WERI-Rb-1 (cell line): ENCODE measurements around the gene RABL6.
"Not testable (repeated sequence)": the region's sequence is repeated elsewhere in the genome, so short reads cannot be mapped to it uniquely, and the experiment has no call there.

Experiments used
- DNase-seq: peaks from one replicate; pipeline ENCODE4 v3.0.0-alpha.2; 2020
- H3K27ac ChIP-seq: fragments of 250-450 bp; sonication (Bioruptor Pico); 2 replicates; pipeline ENCODE4 v1.5.1; 2020; ENCODE audit warnings: mild to moderate bottlenecking, moderate library complexity
- H3K27me3 ChIP-seq: fragments of 250-450 bp; sonication (Bioruptor Pico); 2 replicates; pipeline ENCODE4 v1.5.1; 2021; ENCODE audit warnings: mild to moderate bottlenecking, low read depth, moderate library complexity; ENCODE audit not compliant: insufficient read depth, severe bottlenecking
- H3K36me3 ChIP-seq: fragments of 250-450 bp; sonication (Bioruptor Pico); 2 replicates; pipeline ENCODE4 v1.5.1; 2020; ENCODE audit warnings: mild to moderate bottlenecking, moderate library complexity
- H3K4me3 ChIP-seq: 2 replicates; pipeline ENCODE4 v1.5.1; 2011; ENCODE audit warnings: low read depth, mild to moderate bottlenecking, control low read depth, low read length
- H3K9me3 ChIP-seq: fragments of 250-450 bp; sonication (Bioruptor Pico); 2 replicates; pipeline ENCODE4 v1.5.1; 2021; ENCODE audit warnings: mild to moderate bottlenecking, moderate library complexity; ENCODE audit not compliant: severe bottlenecking
- TF ChIP-seq, protein P1 (sequence below): IDR thresholded peaks from 2 replicates; pipeline ENCODE4 v1.5.1; 2011; ENCODE audit warnings: low read depth, mild to moderate bottlenecking, control low read depth, inconsistent platforms, low read length

RABL6 gene

DNA sequence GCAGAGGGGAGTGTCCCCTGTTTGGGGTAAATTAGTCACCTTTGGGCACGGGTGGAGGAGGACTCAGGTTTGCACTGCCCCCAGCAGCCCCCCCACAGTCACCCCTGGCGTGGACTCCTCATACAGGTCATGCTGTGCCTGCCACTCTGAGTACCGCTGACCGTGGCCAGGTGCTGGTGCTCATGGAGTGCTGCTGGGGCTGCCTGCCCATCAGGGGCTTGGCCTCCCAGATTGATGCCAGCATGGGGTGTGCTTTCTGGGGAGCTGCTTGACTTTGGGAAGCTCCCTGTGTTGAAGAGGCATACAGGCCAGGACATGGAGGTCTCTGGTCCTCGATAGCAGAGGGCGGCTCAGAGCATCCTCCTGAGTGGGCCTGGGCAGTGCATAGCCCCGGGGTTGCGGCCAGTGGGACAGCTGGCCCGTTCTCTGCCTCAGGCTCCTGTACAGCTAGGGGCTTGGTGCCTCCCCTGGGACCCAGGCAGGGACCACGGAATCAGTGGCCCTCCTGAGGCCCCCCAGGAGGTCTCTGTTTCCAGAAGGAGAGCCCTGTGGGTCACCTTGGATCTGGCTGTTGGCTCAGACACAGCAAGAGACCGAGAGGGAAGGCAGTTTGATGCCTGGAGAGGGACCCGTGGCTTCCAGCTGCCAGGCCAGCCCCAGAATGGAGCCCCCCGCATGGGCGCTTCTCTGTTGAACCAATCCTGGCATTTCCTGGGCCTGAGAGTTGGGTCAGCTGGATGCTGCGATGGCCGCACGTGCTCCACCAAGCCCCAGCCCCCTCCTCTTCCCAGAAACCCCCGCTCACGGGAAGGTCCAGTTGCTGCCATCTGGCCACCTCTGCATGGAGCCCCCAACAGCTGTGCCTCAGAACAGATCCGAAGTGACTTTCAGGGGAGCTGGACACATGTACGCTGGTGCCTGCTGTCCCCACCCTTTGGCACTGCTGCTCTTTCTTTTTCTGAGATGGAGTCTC, 28.5 kb downstream of the RABL6 start:
- DNase-seq, result no peak
- Histone ChIP-seq H3K27me3 (no peaks in the 10 kb centered on the region), H3K9me3 (no peaks in the 10 kb centered on the region), H3K36me3 (peaks cover 60% of the 10 kb centered on the region), H3K27ac (no peak overlapping the region), H3K4me3 (no peak overlapping the region)
- TF ChIP-seq, protein P1, sequence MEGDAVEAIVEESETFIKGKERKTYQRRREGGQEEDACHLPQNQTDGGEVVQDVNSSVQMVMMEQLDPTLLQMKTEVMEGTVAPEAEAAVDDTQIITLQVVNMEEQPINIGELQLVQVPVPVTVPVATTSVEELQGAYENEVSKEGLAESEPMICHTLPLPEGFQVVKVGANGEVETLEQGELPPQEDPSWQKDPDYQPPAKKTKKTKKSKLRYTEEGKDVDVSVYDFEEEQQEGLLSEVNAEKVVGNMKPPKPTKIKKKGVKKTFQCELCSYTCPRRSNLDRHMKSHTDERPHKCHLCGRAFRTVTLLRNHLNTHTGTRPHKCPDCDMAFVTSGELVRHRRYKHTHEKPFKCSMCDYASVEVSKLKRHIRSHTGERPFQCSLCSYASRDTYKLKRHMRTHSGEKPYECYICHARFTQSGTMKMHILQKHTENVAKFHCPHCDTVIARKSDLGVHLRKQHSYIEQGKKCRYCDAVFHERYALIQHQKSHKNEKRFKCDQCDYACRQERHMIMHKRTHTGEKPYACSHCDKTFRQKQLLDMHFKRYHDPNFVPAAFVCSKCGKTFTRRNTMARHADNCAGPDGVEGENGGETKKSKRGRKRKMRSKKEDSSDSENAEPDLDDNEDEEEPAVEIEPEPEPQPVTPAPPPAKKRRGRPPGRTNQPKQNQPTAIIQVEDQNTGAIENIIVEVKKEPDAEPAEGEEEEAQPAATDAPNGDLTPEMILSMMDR, result no peak

DNA sequence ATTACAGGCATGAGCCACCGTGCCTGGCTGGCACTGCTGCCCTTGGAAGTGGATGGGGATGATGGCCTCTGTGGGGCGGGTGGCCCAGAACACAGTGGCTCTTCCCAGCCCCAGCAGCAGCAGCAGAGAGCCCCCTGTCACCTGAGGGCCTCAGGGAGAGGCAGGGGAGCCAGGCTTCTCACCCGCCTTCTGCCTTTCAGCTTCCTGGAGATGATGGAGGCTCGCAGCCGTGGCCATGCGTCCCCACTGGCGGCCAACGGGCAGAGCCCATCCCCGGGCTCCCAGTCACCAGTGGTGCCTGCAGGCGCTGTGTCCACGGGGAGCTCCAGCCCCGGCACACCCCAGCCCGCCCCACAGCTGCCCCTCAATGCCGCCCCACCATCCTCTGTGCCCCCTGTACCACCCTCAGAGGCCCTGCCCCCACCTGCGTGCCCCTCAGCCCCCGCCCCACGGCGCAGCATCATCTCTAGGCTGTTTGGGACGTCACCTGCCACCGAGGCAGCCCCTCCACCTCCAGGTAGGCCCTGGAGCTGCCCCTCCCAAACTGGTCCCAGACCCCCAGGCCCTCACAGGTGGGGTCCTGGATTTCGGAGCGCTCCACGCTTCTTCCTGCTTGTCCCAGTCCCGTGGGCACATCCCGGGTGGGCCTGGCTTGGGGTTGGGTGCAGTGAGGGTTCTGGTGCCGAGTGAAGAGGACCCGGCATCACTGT, 29.6 kb downstream of the RABL6 start:
- Histone ChIP-seq H3K36me3 (peaks cover 49% of the 10 kb centered on the region), H3K4me3 (no peak overlapping the region), H3K9me3 (no peaks in the 10 kb centered on the region), H3K27me3 (no peaks in the 10 kb centered on the region), H3K27ac (no peak overlapping the region)
- TF ChIP-seq, protein P1, result no peak
- no peak for DNase-seq

DNA sequence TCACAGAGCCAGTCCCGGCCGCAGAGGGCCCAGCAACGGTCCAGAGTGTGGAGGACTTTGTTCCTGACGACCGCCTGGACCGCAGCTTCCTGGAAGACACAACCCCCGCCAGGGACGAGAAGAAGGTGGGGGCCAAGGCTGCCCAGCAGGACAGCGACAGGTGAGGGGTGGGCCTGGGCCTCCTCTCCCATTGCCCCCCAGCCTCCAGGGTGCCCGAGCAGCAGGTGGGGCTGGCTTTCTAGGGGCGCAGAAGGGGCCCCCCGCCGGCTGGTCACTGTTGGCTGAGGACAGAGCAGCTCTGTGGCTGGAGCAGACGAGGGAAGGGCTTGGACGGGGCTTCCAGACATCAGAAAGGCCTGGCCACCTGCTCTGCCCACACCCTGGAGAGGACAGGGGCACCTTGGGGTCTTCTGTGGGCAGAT, 30.1 kb downstream of the RABL6 start:
- not testable (repeated sequence) for H3K27ac ChIP-seq, DNase-seq, H3K4me3 ChIP-seq, H3K27me3 ChIP-seq, H3K9me3 ChIP-seq
- peaks cover 45% of the 10 kb centered on the region for H3K36me3 ChIP-seq

DNA sequence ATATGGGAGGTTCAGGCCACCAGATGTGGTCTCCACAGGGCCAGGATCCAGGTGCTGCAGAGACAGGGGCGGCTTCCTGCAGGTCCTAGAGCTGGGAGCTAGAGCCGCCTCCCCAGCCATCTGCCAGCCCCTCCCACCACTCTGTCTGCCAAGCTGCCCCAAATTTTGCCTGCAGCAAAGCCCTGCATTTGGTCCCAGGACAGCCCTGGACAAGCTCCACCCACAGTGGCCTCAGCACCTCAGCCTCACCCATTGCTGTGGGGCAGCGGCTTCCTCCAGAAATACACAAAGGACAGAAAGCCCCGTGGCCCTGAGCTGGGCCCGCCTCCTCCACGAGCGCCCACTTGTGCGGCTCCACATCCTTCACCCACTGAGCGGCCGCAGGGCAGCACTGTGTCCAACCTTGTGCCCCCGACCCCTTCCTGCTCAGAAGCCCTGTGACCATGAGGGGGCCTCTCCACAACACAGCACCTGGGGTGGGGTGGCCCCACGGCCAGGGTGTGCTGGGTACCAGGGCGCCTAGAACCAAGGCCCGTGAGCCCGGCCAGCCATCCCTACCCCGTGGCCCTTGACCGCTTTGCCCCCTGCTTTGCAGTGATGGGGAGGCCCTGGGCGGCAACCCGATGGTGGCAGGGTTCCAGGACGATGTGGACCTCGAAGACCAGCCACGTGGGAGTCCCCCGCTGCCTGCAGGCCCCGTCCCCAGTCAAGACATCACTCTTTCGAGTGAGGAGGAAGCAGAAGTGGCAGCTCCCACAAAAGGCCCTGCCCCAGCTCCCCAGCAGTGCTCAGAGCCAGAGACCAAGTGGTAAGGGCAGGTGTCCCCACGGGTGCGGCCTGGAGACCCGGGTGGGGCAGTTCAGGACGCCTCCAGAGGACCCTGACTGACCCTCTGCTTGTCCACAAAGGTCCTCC, 30.8 kb downstream of the RABL6 start:
- no peaks in the 10 kb centered on the region for H3K27me3 ChIP-seq
- no peak overlapping the region; the same call in 1 of the 2 replicates for H3K27ac ChIP-seq
- no peaks in the 10 kb centered on the region for H3K9me3 ChIP-seq
- no peak for DNase-seq
- H3K36me3 ChIP-seq, result peaks cover 44% of the 10 kb centered on the region
- TF ChIP-seq, protein P1, result no peak
- H3K4me3 ChIP-seq, result no peak overlapping the region

DNA sequence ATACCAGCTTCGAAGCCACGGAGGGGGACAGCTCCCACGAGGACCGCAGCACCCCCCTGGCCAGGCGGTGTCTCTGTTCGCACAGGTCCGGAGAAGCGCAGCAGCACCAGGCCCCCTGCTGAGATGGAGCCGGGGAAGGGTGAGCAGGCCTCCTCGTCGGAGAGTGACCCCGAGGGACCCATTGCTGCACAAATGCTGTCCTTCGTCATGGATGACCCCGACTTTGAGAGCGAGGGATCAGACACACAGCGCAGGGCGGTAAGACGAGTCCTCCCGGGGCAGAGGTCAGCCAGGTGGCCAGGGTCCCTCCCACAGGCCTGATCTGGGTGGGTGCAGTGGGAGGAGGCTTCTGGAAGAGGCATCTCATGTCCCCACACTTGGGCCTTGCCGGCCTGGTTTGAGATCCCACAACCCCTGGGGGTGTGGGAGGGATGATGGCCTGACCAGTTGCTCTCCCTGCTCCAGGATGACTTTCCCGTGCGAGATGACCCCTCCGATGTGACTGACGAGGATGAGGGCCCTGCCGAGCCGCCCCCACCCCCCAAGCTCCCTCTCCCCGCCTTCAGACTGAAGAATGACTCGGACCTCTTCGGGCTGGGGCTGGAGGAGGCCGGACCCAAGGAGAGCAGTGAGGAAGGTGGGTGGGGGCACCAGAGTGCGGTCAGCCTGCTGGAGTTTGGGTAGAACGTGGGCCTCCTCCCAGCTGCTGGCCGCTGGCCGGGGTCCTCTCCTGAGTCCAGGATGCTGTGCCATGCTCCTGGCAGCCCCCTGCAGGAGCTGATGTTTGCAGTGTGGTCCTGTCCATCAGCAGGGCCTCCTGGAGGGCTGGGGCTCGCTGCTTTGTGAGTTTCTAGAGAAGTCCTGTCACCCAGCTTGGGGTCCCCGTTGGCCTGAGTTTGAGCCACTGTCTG, 31.7 kb downstream of the RABL6 start:
- H3K4me3 ChIP-seq, result no peak overlapping the region
- TF ChIP-seq, protein P1, result no peak
- H3K9me3 ChIP-seq, result no peaks in the 10 kb centered on the region
- no peaks in the 10 kb centered on the region for H3K27me3 ChIP-seq
- peaks cover 40% of the 10 kb centered on the region for H3K36me3 ChIP-seq
- peak overlapping the region; percentile 81 for H3K27ac ChIP-seq
- no peak for DNase-seq
